Stimulated activated CD4-positive, alpha-beta T cell treated with anti-CD3 and anti-CD28 coated beads, Interleukin-15, amount 100 ng/mL, for 24 hours (primary cell): ENCODE data around the gene MAVS.
"Not testable (repeated sequence)": the region's sequence is repeated elsewhere in the genome, so short reads cannot be mapped to it uniquely, and the experiment has no call there.

Source experiments
- DNase-seq: peaks from one replicate; pipeline ENCODE4 v3.0.0-alpha.2; 2020

The MAVS gene

DNA sequence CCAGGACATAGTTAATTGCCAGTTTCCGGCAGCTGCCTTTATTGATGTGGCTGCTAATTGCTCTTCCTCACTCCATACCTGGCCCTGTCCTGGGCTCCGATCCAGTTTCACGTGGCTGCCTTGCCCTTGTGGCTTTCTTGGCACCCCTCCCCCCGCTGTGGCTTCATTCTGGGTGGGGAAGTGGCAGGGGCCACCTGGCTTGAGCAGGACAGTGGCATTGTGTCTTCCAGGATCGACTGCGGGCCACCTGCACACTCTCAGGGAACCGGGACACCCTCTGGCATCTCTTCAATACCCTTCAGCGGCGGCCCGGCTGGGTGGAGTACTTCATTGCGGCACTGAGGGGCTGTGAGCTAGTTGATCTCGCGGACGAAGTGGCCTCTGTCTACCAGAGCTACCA is 10.8 kb downstream of the MAVS start:
- no peak for DNase-seq

DNA sequence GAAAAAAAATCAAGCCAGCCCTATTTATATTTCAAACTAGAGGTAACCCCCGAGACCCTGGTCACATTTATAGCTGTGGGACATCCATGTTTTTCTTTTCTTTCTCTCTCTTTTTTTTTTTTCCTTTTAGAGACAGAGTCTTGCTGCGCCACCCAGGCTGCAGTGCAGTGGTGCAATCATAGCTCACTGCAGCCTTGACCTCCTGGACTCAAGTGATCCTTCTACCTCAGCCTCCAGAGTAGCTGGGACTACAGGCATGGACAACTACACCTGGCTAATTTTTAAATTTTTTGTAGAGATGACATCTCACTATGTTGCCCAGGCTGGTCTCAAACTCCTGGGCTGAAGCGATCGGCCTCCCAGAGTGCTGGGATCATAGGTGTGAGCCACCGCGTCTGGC is 12.1 kb downstream of the MAVS start:
- DNase-seq, result no peak

DNA sequence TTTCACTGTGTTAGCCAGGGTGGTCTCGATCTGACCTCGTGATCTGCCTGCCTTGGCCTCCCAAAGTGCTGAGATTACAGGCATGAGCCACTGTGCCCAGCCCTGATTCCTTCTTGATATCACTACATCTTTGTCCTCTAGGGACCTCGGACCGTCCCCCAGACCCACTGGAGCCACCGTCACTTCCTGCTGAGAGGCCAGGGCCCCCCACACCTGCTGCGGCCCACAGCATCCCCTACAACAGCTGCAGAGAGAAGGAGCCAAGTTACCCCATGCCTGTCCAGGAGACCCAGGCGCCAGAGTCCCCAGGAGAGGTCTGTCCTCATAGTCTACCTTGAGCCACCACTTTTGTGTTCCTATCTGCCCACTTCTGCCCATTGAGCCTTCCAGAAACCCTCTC is 14.6 kb downstream of the MAVS start:
- DNase-seq, result no peak

DNA sequence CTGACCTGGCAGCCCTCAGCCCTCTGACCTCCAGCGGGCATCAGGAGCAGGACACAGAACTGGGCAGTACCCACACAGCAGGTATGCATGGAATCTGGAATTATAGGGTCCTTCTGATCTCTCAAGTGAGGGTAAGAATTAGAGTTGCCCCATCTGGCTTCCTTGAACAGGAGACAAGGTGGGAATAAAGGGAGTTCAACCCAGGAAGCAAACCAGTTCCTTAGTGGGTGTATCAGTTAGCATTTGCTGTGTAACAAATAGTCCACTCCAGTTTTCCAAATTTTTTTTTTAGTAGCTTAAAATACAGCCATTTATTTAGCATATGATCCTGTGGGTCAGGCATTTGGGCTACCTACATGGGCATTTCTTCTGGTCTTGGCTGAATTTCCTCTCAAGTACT is 15.7 kb downstream of the MAVS start:
- DNase-seq, result no peak

DNA sequence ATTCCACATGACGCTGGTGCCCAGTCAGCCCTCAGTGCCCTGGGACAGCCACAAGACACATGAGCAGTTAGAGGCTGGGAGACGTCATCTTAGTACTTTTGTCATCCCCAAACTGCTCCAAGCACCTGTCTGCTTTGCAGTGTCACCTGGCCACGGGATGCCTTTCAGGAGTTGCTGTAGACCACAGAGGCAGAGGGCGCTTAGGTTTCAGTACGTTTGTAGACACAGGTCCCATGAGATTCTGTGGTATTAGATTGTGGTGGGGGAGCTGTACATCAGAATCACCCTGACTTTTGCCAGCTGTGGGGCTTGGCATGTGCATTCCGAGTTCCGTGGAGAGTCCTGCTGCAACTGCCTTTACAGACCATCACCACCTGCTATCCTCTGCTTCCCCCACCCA is 16.7 kb downstream of the MAVS start:
- no peak for DNase-seq

DNA sequence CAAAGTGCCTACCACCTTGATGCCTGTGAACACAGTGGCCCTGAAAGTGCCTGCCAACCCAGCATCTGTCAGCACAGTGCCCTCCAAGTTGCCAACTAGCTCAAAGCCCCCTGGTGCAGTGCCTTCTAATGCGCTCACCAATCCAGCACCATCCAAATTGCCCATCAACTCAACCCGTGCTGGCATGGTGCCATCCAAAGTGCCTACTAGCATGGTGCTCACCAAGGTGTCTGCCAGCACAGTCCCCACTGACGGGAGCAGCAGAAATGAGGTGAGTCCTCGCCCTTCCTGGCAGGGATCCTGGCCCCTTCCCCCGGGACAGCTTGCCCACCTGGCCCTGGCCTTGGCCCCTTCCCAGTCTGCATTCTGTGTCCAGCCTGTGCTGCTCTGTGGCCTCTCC is 17.9 kb downstream of the MAVS start:
- DNase-seq, result no peak

DNA sequence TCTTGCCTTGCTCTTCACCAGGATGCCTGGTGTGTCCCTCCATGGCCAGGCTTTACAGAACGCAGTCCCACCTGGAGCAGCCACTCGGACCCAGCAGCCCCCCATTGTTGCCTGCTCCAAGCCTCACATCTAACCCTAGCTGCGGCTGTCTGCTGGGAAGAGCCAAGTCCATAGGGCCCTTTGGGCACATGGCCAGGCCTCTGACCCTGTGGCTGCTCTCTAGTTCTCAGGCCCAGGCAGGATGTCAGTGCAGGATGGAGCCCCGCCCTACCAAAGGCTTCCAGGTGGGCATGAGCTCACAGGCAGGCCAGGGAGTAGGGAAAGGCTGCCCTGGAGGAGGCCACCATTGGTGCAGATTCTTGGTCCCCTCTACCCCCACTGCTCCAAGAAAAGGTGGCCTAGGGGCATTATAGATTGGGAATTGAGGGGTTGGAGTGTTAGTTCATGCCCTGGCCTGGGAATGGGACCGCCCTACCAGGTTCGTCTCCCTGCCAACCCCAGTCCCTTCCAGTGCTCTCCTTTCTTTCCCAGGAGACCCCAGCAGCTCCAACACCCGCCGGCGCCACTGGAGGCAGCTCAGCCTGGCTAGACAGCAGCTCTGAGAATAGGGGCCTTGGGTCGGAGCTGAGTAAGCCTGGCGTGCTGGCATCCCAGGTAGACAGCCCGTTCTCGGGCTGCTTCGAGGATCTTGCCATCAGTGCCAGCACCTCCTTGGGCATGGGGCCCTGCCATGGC is 18.7 kb downstream of the MAVS start:
- DNase-seq, result no peak

DNA sequence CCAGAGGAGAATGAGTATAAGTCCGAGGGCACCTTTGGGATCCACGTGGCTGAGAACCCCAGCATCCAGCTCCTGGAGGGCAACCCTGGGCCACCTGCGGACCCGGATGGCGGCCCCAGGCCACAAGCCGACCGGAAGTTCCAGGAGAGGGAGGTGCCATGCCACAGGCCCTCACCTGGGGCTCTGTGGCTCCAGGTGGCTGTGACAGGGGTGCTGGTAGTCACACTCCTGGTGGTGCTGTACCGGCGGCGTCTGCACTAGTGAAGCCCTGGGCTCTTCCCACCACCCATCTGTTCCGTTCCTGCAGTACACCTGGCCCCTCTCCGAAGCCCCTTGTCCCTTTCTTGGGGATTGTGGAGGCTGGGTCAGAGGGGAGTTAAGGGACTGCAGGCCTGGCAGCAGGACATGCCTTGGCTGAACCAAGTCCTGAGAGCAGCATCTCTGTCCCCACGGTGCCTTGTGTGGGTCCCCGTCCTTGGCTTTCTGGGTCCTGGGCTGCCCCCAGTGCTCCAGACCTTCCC is 19.3 kb downstream of the MAVS start:
- DNase-seq, result no peak

DNA sequence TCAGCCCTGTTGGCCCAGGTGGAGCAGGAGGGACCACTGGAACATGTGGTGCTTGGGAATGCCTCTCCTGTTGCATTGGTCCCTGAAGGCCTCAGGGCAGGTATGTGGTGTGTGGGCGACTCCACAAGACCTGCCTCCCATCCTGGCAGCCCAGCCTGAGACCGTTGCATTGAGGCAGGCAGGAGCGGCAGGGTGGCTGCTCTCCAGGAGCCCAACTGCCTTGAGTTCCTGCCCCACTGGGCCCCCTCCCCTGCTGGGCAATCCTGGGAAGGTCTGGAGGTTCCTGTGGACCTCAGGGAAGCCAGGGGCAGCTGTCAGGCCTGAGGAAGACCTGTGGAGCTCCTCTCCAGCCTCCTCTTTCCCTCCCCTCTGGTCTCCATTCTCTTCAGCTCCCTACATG is 19.8 kb downstream of the MAVS start:
- no peak for DNase-seq

DNA sequence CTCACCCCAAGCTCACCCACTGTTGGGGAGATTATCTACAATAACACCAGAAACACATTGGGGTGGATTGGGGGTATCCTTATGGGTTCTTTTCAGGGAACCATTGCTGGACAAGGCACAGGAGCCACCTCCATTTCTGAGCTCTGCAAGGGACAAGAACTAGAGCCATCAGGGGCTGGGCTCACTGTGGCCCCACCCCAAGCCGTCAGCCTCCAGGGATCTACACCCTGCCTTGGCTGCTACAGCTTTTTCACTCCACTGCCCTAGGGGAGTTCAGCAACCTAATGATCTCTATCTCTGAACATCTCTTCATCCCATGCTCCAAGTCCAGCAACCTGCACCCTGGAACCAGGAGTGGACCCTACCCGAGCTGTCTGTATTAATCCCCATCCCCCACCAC is 21.2 kb downstream of the MAVS start:
- no peak for DNase-seq

DNA sequence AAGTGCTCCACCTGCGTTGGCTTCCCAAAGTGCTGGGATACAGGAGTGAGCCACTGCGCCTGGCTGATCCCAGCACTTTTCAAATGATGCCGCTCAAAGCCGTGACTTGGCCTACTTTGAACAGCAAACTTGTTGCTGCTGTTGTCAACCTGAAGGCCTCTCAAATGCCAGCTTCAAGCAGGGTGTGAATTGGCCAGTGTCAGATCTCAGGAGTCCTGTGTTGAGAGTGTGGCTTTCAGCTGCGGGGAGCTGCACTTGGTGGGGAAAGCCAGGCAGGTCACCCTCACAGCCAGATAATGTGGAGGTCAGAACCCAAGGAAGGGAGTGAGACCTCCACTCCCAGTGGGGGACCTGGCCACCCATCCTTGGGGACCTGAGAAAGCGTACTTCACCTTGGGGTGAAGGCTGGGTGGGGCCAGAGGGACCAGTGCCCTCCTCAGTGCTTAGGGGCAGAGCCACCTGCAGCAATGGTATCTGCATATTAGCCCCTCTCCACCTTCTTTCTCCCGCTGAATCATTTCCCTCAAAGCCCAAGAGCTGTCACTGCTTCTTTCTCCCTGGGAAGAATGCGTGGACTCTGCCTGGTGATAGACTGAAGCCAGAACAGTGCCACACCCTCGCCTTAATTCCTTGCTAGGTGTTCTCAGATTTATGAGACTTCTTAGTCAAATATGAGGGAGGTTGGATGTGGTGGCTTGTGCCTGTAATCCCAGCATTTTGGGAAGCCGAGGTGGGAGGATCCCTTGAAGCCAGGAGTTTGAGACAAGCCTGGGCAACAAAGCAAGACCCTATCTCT is 23.4 kb downstream of the MAVS start:
- no peak for DNase-seq

DNA sequence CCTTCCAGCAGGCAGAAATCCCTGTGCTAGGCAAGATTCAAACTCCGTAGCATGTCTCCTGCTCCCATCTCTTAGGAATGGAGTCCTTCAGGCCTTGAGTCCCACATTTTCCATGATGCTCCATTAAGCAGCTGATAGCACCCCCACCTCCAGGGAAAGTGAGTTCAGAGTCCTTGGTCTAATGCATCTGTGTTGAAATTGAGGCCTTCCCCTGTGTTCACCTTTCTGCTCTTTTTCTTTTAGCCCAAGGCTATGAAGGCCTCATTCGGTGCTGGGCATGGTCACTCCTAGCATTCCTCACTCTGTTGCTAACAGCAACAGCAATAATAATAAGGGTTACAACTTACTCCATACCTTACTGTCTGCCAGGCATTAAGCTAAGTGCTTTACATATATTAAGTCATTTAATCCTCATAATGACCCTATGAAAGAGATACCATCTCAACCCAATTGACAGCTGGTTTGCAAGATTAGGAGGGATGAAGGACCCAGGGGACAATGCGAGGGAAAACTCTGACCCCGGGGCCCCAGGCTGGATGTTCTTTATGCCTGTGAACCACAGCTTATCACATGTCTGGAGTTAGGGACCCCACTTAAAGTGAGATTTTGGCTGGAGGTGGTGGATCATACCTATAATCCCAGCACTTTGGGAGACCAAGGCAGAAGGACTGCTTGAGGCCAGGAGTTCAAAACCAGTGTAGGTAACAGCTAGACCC is 25.1 kb downstream of the MAVS start:
- DNase-seq, result no peak

DNA sequence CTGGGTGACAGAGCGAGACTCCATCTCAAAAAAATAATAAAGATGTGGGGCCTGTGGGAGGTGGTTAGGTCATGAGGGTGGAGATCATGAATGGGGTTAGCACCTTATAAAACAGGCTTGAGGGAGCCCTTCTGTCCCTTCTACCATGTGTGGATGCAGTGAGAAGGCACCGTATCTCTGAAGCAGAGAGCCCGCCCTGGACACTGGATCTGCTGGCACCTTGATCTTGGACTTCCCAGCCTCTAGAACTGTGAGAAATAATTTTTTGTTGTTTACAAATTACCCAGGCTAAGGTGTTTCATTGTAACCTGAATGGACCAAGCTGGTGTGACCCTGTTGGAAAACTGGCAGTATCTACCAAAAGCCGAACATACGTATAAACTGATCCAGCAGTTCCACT is 26.9 kb downstream of the MAVS start:
- no peak for DNase-seq

DNA sequence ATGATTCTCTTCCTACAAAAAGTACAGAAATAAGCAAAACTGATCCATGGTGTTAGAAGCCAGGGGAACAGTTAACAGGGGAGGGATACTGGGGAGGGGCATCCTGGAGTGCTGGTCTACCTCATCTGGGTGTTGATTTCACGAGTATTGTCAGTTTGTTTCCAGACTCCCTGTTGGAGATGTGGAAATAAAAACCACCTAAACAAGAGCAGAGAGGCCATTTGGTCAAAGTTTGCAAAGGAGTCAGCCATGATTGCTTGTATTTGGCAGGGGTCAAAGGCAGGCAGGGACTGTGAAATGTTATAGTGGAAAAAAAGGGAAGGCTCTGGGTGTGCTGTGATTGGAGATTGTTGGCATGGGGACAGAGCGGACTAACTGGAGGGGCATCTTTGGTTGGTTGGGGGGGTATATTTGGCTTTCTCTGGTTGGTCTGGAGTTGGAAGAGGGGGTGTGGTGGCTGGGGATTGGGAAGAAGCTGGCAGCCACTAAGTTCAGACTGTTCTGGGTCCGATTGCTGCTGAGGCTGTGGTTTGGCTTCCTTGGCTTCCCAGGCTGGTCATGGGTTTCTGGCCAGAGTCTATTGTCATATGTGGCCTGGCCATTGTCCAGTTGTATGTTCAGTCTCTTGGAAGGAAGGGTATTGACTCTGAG is 27.7 kb downstream of the MAVS start:
- no peak for DNase-seq

DNA sequence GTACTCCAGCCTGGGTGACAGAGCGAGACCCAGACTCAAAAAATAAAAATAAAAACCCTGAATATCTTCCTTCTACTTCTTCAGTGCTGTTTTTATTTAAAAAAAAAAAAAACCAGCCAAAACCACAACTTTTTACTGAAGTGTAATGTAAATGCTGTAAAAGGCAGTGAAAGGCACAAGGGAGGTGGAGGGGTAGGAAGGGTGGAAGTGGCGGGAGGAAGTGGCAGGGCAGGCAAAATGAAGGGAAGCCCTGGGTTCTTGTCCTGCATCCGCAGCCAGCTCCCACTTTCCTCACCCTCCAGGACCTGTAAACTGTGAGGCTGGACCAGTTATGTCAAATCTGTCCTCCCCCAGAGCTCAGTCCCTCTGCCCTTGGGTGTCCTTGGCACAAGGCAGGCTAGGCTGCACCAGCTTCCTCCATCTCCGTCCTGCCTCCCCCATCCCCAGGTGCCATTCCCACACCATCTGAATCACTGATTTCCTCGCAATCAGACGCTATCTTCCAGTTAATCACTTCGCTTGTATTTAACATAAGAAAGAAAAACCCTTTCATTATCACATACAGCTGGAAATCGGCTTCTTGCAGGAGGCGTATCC is 28.8 kb downstream of the MAVS start:
- no peak for DNase-seq

DNA sequence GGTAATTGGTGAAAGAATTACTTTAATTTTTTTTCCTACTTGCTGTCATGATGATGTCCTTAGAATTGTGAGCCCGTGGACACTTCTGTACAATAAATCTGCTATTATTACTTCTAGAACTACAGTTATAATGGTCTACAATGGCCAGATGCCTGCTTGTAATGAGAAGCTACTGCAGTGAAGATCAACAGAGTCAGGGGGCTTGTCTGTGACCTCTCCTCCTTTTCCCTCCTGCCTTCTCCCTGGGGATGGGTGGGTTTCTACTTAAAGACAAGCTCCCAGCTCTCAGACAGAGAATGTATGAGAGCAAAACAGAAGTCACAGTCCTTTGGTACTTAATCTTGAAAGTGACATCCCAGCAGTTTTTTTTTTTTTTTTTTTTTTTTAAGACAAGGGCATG is 29.4 kb downstream of the MAVS start:
- no peak for DNase-seq

DNA sequence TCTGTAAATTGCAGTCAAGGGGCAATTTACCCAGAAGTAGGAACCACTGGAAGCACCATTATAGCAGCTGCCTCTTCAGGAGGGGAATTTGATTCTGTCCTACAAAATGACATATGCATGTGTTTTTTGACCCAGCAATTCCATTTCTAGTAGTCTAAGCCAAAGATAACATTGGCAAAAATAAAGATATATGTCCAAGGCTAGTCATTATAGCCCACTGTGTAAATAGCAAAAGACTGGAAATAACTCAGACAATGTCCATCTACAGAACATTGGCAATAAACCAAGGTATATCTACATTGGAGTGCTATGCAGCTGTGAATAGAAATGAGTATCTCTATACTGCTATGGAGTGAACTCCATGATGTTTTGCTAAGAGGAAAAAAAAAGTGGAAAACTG is 30.0 kb downstream of the MAVS start:
- DNase-seq, result no peak

DNA sequence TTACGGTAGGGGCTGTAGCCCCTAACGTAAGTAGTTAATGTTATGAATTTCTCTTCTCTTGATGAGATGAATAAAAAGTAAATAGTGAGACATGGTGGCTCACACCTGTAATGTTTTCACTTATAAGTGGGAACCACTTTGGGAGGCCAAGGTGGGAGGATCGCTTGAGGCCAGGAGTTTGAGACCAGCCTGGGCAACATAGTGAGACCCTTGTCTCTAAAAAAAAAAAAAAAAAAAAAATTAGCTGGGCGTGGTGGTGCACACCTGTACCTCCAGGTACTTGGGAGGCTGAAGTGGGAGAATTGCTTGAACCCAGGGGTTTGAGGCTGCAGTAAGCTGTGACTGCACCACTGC is 32.3 kb downstream of the MAVS start:
- DNase-seq, result not testable (repeated sequence)

DNA sequence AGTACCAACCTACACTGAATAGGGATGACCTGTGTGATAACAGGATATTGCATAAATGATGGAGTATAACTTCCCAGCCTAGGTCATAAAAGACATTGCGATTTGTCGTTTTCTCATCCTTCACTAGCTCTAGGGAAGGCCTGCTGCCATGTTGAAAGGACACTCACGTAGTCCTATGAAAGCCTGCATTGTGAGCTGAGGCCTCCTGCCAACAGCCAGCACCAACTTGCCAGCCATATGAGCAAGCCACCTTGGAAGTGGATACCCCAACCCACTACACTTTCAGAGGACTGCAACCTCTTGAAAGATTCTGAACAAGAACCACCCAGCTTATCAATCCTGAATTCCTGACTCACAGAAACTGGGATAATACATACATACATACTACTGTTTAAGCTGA is 39.1 kb downstream of the MAVS start:
- no peak for DNase-seq

DNA sequence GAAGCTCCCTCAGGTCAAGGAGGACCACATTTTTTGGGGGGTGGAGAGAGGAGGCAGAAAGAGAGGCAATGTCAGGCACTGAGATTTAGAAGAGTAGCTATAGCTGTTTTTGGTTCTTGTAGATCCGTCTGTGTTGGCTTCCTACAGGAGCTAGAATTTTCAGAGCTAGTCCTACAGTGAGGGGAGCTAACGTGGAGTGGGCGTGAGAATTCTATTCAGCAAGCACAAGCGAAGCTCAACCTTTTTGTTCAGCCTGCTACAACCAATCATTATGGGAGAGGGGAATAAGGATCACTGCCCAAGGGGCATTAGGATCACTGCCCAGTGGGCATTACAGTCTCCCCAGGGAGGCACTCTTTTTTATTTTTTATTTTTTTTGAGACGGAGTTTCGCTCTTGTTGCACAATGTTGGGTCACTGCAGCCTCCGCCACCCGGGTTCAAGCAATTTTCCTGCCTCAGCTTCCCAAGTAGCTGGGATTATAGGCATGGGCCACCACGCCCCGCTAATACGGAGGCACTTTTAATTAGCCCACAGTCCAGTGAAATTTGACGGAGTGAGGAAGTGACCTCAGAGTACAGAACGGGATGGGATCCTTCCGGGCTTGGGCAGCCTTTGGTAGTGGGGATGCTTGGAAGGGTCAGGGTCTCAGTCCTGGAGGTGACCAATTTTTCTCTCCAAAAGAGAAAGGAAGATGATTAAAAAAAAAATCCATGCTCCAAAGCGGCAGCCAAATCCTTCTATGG is 41.4 kb downstream of the MAVS start:
- no peak for DNase-seq

DNA sequence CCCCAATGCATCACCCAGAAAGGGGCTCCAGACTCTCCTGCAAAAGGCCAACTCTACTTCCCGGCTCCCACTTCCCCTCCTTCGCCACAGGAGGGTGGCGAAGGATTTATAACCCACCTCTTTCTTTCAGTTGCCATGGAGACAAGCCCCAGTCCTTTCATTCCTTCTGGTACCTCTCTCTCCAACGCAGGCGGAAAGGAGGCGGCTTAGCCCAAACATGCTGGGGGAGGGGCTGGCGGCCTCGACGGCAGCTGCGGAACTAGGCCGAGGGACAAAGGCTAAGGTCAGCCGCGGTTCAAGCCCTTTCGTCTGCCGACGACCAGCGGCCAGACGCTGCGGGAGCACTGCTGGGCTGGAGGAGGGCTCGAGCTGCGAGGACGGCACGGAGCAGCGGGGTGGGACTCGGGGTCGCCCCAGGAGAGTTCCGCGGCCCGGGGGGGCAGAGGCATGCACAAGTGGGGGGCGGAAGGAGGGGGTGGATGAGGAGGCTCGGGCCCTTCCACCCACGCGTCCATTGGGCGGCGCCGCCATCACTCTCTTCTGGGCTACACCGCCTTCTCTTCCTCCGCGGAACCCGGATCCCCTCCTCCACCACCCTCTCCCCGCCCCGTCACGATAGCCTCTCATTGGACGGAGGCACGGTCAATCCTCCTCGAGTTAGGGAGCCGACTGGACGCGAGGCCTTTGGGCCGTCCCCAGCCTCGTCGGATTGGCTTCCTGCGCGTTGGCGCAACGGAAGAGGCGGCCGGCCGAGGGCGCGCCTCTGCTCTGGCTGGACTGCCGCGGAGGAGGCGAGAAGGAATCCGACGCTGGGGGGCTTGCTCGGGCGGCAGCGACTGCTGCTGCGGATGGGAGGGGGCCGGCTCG is 42.2 kb downstream of the MAVS start, which contains the start of gene PANK2:
Gene PANK2, plus strand, starts transcription at position 766 of the 867 bp plus-strand sequence.
- peak; percentile 98 for DNase-seq
